Panc1 (cell line): Measurements from ENCODE around the gene SLC46A3. TPM values are rescaled to one million over a fixed set of nuclear protein-coding genes. Genes with fewer than 3 reads are reported as not detected.

Source experiments
- ATAC-seq: fragments of 200-7000 bp; cut with Tn5 transposase; 2 replicates; pipeline ENCODE4 v1.9.1; 2020; ENCODE audit warnings: mild to moderate bottlenecking, moderate library complexity
- BruUV-seq: library from RNA; stranded (reverse); fragments of 400-500 nt; replicated peaks from 2 replicates; lab custom pipeline; 2021; lab: Mats Ljungman, UMichigan
- CTCF ChIA-PET: fragments of 300-600 bp; sonication (Branson Sonifier 250); formaldehyde crosslinking; loops from one replicate; lab custom pipeline; 2022; ENCODE audit warnings: antibody characterized with exemption; lab: Charles Lee
- POLR2A ChIA-PET: fragments of 300-600 bp; sonication (Branson Sonifier 250); formaldehyde crosslinking; loops from one replicate; lab custom pipeline; 2022; ENCODE audit warnings: antibody characterized with exemption; lab: Charles Lee
- DNase-seq: peaks from one replicate; pipeline ENCODE4 v3.0.0-alpha.2; 2010; ENCODE audit warnings: low read depth, low spot score
- H3K27ac ChIP-seq: 2 replicates; pipeline ENCODE4 v1.5.1; 2011; ENCODE audit warnings: mild to moderate bottlenecking, low read length, inconsistent platforms
- H3K27me3 ChIP-seq: fragments of 200-500 bp; sonication (Bioruptor generic); 2 replicates; pipeline ENCODE4 v1.6.0; 2014; ENCODE audit warnings: low read length, inconsistent platforms; ENCODE audit not compliant: control insufficient read depth, insufficient read depth
- H3K36me3 ChIP-seq: fragments of 200-500 bp; sonication (Bioruptor generic); 2 replicates; pipeline ENCODE4 v1.5.1; 2014; ENCODE audit warnings: inconsistent platforms, mild to moderate bottlenecking, low read length, moderate library complexity; ENCODE audit not compliant: control insufficient read depth, insufficient read depth
- H3K4me1 ChIP-seq: 2 replicates; pipeline ENCODE4 v1.5.1; 2011; ENCODE audit warnings: inconsistent platforms, mild to moderate bottlenecking, low read length, moderate library complexity; ENCODE audit not compliant: control insufficient read depth, insufficient read depth
- H3K4me3 ChIP-seq, 2 experiments: 2 replicates each; pipeline ENCODE4 v1.5.1; 2011 to 2012; ENCODE audit warnings: low read depth in 2 of 2, low read length in 2 of 2, mild to moderate bottlenecking in 2 of 2, inconsistent platforms in 1 of 2, moderate library complexity in 1 of 2
- H3K9me3 ChIP-seq: fragments of 200-500 bp; sonication (Bioruptor generic); 2 replicates; pipeline ENCODE4 v1.5.1; 2014; ENCODE audit warnings: low read depth, mild to moderate bottlenecking, inconsistent platforms, low read length, moderate library complexity; ENCODE audit not compliant: control insufficient read depth, insufficient read depth
- POLR2AphosphoS5 ChIP-seq: IDR thresholded peaks from 2 replicates; pipeline ENCODE4 v1.6.1; 2012; ENCODE audit warnings: mild to moderate bottlenecking, low read depth, low read length, moderate library complexity
- SIN3A ChIP-seq: IDR thresholded peaks from 2 replicates; pipeline ENCODE4 v1.6.1; 2012; ENCODE audit warnings: low read depth, mild to moderate bottlenecking, low read length, moderate library complexity, borderline replicate concordance; ENCODE audit not compliant: insufficient read depth
- TCF7L2 ChIP-seq: IDR thresholded peaks from 2 replicates; pipeline ENCODE4 v1.6.1; 2011; ENCODE audit warnings: mild to moderate bottlenecking, low read depth, low read length, inconsistent platforms
- in situ Hi-C: cut with HindIII; loops from 2 replicates; pipeline ENCODE4 v1.10.0; 2016; ENCODE audit warnings: low sequenced_read_pairs, low pct_unique_long_range_greater_than_20kb
- intact Hi-C: fragments of 100-400 bp; cut with micrococcal nuclease; formaldehyde crosslinking; loops from one replicate; pipeline ENCODE4 v1.10.0; 2022; ENCODE audit not compliant: unreplicated experiment
- total RNA-seq: library from RNA; stranded (reverse); gene quantifications from one replicate; pipeline ENCODE4 v1.2.1, GENCODE V29; 2021; ENCODE audit not compliant: unreplicated experiment
- TF ChIP-seq, protein P1 (sequence below), 2 experiments: IDR thresholded peaks; 2 replicates each; pipeline ENCODE4 v1.6.1; 2011 to 2012; ENCODE audit warnings: low read depth in 2 of 2, control low read depth in 1 of 2, low read length in 1 of 2, mild to moderate bottlenecking in 1 of 2, moderate library complexity in 1 of 2; ENCODE audit not compliant: insufficient read depth in 1 of 2
- TF ChIP-seq, protein P2 (sequence below): fragments of 450-650 bp; IDR thresholded peaks from 2 replicates; pipeline ENCODE4 v1.5.1; 2017; ENCODE audit warnings: mild to moderate bottlenecking

The SLC46A3 gene
- total RNA-seq, 1 experiment from 2014 or later = 5.5 TPM

DNA sequence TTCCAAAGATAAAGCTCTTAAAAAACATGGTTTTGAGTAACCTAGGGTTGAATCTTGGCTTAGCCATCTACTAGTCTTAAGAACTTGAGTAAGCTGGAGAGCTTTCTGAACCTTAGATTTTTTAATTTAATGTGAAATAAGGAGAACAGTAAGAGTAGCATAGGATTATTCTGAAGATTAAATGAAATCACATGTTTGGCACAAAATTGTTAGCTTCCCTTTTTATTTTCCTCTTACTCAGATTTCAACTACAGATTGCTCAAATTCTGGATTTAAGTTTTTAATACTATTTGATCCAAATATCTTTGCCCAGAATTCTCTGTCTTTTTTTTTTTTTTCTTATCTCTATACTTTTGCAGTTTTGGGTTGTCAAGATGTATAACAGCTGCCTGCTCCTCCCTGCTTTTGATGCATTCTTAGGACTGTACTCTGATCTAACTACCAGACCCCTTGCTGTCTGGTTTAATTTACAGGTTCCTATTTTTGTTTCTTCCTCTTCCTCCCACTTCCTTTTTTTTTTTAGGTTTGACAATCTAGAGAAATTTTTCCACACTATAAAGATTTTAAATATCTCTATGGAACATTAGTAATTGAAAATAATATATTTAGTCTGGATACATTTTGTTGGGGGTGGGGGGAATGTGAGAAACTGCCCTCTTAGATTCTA lies 47.5 kb downstream of the SLC46A3 start:
- TF ChIP-seq POLR2AphosphoS5 (no peak), SIN3A (no peak), TCF7L2 (no peak)
- TF ChIP-seq, protein P1, sequence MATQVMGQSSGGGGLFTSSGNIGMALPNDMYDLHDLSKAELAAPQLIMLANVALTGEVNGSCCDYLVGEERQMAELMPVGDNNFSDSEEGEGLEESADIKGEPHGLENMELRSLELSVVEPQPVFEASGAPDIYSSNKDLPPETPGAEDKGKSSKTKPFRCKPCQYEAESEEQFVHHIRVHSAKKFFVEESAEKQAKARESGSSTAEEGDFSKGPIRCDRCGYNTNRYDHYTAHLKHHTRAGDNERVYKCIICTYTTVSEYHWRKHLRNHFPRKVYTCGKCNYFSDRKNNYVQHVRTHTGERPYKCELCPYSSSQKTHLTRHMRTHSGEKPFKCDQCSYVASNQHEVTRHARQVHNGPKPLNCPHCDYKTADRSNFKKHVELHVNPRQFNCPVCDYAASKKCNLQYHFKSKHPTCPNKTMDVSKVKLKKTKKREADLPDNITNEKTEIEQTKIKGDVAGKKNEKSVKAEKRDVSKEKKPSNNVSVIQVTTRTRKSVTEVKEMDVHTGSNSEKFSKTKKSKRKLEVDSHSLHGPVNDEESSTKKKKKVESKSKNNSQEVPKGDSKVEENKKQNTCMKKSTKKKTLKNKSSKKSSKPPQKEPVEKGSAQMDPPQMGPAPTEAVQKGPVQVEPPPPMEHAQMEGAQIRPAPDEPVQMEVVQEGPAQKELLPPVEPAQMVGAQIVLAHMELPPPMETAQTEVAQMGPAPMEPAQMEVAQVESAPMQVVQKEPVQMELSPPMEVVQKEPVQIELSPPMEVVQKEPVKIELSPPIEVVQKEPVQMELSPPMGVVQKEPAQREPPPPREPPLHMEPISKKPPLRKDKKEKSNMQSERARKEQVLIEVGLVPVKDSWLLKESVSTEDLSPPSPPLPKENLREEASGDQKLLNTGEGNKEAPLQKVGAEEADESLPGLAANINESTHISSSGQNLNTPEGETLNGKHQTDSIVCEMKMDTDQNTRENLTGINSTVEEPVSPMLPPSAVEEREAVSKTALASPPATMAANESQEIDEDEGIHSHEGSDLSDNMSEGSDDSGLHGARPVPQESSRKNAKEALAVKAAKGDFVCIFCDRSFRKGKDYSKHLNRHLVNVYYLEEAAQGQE (IDR thresholded peaks at IDR 0.05; ENCODE audit: insufficient read depth in 1 of 2, low read depth in 2 of 2, low read length in 1 of 2) = no peak
- TF ChIP-seq, protein P2, sequence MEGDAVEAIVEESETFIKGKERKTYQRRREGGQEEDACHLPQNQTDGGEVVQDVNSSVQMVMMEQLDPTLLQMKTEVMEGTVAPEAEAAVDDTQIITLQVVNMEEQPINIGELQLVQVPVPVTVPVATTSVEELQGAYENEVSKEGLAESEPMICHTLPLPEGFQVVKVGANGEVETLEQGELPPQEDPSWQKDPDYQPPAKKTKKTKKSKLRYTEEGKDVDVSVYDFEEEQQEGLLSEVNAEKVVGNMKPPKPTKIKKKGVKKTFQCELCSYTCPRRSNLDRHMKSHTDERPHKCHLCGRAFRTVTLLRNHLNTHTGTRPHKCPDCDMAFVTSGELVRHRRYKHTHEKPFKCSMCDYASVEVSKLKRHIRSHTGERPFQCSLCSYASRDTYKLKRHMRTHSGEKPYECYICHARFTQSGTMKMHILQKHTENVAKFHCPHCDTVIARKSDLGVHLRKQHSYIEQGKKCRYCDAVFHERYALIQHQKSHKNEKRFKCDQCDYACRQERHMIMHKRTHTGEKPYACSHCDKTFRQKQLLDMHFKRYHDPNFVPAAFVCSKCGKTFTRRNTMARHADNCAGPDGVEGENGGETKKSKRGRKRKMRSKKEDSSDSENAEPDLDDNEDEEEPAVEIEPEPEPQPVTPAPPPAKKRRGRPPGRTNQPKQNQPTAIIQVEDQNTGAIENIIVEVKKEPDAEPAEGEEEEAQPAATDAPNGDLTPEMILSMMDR = no peak
- no peaks in the 10 kb centered on the region for H3K4me1 ChIP-seq
- in situ Hi-C loops (no loop called here), intact Hi-C loops (no loop called here)
- BruUV-seq = no TSS peak
- no peak overlapping the region for H3K27ac ChIP-seq
- DNase-seq (no peak), ATAC-seq (no peak)
- CTCF ChIA-PET = no interaction called here
- H3K9me3 ChIP-seq = no peaks in the 10 kb centered on the region
- H3K36me3 ChIP-seq = peaks cover 28% of the 10 kb centered on the region
- POLR2A ChIA-PET = interaction anchor here (0.6 to 0.7 kb wide), 2 partner anchors 161 to 1207 kb away, joined by 3 to 5 read pairs; no protein-coding TSS in a partner anchor
- no peaks in the 10 kb centered on the region for H3K27me3 ChIP-seq
- H3K4me3 ChIP-seq = no peak overlapping the region

- Histone ChIP-seq H3K4me1 (no peaks in the 10 kb centered on the region), H3K9me3 (no peaks in the 10 kb centered on the region), H3K36me3 (peaks cover 57% of the 10 kb centered on the region), H3K4me3 (no peak overlapping the region), H3K27ac (no peak overlapping the region), H3K27me3 (no peaks in the 10 kb centered on the region)
- no peak for TF ChIP-seq POLR2AphosphoS5
- TF ChIP-seq, protein P1 (IDR thresholded peaks at IDR 0.05; ENCODE audit: insufficient read depth in 1 of 2, low read depth in 2 of 2, low read length in 1 of 2) = no peak
- TF ChIP-seq TCF7L2 = no peak
- no peak for TF ChIP-seq SIN3A
- TF ChIP-seq, protein P2 = no peak
- no TSS peak for BruUV-seq
- intact Hi-C loops = no loop called here
- in situ Hi-C loops = no loop called here
- ChIA-PET CTCF (no interaction called here), POLR2A (no interaction called here)
- ATAC-seq (no peak), DNase-seq (no peak)
These were observed 51.8 kb downstream of the SLC46A3 start for GRCh38 chr13:28666897-28667488.
